Nephron progenitor cell (in vitro differentiated cells): ENCODE results near the gene TMEM100.
A peak's percentile ranks its signal among the peaks of the same experiment; 100 is the strongest.

Experiments used
- DNase-seq: peaks from one replicate; pipeline ENCODE4 v3.0.0; 2021
- H3K27ac Mint-ChIP-seq: 2 replicates; pipeline ENCODE4 v1.8.0; 2021; ENCODE audit warnings: mild to moderate bottlenecking, moderate library complexity, mixed read lengths
- H3K27me3 Mint-ChIP-seq: 2 replicates; pipeline ENCODE4 v1.8.0; 2021; ENCODE audit warnings: mild to moderate bottlenecking, low read depth, mixed read lengths; ENCODE audit not compliant: poor library complexity
- H3K36me3 Mint-ChIP-seq: 2 replicates; pipeline ENCODE4 v1.8.0; 2021; ENCODE audit warnings: low read depth, mixed read lengths
- H3K4me1 Mint-ChIP-seq: 2 replicates; pipeline ENCODE4 v1.8.0; 2021; ENCODE audit warnings: mixed read lengths
- H3K4me3 Mint-ChIP-seq: 2 replicates; pipeline ENCODE4 v1.8.0; 2021; ENCODE audit warnings: mild to moderate bottlenecking, moderate library complexity, mixed read lengths
- H3K9me3 Mint-ChIP-seq: 2 replicates; pipeline ENCODE4 v1.8.0; 2021; ENCODE audit warnings: mild to moderate bottlenecking, moderate library complexity, mixed read lengths
- TF ChIP-seq, protein P1 (sequence below): fragments of 200-600 bp; sonication (generic); IDR thresholded peaks from 2 replicates; pipeline ENCODE4 v1.5.0; 2021; ENCODE audit warnings: antibody characterized with exemption

TMEM100 gene

DNA sequence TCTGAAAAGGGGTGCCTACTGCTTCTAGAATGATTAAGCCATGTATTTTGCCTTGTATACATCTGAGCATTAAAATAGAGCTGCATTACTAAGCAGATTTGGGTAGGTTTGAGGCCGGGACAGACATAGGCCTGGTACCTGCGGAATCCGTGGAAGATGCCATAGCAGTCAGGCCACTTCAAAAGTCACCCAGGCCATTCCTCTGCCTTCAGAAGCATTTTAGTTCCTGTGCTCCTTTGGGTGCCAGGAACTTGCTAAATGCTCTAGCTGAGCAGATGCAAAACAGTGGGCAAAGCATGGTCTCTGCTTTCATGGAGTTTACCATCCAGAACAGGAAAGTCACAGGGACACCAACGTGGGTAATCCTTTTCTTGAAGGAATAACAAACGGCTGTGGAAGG is 5.7 kb upstream of the TMEM100 start:
- Mint-ChIP-seq H3K27me3 (no peaks in the 10 kb centered on the region), H3K4me1 (peaks cover 90% of the 10 kb centered on the region), H3K27ac (peak overlapping the region; percentile 75), H3K4me3 (no peak overlapping the region), H3K9me3 (no peaks in the 10 kb centered on the region), H3K36me3 (no peaks in the 10 kb centered on the region)
- TF ChIP-seq, protein P1, sequence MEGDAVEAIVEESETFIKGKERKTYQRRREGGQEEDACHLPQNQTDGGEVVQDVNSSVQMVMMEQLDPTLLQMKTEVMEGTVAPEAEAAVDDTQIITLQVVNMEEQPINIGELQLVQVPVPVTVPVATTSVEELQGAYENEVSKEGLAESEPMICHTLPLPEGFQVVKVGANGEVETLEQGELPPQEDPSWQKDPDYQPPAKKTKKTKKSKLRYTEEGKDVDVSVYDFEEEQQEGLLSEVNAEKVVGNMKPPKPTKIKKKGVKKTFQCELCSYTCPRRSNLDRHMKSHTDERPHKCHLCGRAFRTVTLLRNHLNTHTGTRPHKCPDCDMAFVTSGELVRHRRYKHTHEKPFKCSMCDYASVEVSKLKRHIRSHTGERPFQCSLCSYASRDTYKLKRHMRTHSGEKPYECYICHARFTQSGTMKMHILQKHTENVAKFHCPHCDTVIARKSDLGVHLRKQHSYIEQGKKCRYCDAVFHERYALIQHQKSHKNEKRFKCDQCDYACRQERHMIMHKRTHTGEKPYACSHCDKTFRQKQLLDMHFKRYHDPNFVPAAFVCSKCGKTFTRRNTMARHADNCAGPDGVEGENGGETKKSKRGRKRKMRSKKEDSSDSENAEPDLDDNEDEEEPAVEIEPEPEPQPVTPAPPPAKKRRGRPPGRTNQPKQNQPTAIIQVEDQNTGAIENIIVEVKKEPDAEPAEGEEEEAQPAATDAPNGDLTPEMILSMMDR, result no peak
- no peak for DNase-seq

DNA sequence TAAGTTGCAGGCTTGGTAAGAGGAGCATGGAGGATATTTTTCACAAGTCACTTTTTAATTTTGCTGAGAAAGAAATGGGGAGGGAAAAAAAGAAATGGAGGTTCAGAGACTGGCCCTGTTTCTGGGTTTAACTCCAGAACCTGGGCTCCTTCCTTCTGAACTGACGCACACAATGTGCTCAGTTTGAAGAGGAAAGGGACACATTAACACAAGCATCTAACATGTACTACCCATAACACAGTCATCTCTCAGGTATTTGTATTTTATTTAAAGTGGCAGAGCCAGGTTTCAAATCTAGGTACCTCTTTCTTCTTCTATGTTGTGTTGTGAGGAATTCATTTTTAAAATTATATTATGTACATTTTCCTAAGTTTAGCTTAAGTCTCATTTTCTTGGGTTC is 5.3 kb upstream of the TMEM100 start:
- Mint-ChIP-seq H3K27ac (peak overlapping the region; percentile 75), H3K4me1 (peaks cover 90% of the 10 kb centered on the region), H3K9me3 (no peaks in the 10 kb centered on the region), H3K4me3 (no peak overlapping the region), H3K27me3 (no peaks in the 10 kb centered on the region), H3K36me3 (no peaks in the 10 kb centered on the region)
- TF ChIP-seq, protein P1, result no peak
- no peak for DNase-seq

DNA sequence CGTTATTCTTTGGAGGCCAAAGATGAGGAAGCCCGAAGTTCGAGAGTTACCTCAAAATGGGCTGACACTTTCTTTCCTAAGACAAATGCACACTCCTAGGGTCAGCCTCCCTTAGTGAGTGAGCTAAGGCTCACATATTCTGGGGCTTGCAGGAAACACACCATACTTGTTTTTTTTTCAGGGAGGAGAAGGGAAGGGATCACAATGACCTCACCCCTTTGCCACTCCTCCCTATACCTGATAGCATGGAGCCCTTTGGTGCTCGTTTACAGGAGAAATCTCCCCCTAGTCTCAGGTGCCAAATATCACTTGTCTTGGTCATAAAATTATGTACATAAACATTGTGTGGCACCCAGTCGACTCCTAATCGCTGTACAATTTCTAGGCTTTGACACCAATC is 4.6 kb upstream of the TMEM100 start:
- no peaks in the 10 kb centered on the region for H3K9me3 Mint-ChIP-seq
- H3K36me3 Mint-ChIP-seq, result no peaks in the 10 kb centered on the region
- no peak overlapping the region for H3K4me3 Mint-ChIP-seq
- H3K4me1 Mint-ChIP-seq, result peaks cover 90% of the 10 kb centered on the region
- H3K27me3 Mint-ChIP-seq, result no peaks in the 10 kb centered on the region
- TF ChIP-seq, protein P1, result no peak
- no peak for DNase-seq
- H3K27ac Mint-ChIP-seq, result no peak overlapping the region

DNA sequence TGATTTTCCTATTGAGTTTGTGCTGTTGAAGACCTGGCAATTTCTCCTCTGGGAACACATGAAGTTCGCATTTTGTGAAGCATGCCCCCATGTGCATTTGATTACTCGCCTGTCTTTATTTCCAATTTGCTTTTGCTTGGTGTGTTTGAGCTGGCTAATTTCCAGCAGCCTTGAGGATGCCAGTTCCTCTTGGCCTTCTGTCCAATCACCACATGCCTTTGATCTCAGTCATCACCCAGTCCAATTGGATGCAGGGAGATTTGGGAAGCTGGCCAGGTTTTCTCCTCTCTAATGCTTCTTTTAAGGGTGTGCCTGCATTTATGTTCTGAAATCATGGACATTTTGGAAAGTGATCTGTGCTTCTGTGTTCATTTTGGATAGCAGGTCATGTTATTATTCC is 3.8 kb upstream of the TMEM100 start:
- TF ChIP-seq, protein P1, result no peak
- Mint-ChIP-seq H3K4me3 (no peak overlapping the region), H3K27ac (no peak overlapping the region), H3K27me3 (no peaks in the 10 kb centered on the region), H3K4me1 (peaks cover 90% of the 10 kb centered on the region), H3K36me3 (no peaks in the 10 kb centered on the region), H3K9me3 (no peaks in the 10 kb centered on the region)
- DNase-seq, result no peak

DNA sequence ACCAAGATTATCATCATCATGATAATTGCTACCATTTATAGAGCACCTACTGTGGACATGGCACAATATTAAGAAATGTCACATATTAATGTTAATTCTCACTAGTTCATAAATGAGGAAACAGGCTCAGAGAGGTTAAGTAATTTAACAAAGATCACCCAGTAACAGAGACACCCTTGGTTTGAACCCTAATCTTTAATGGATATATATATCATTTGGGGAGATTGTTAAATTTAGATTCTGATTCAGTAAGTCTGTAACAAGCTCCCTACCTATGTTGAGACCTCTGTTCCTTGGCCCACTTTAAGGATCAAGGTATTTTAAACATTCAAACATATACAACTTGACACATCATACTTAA is 804 bp upstream of the TMEM100 start:
- H3K36me3 Mint-ChIP-seq, result no peaks in the 10 kb centered on the region
- peak overlapping the region; percentile 85 for H3K4me3 Mint-ChIP-seq
- TF ChIP-seq, protein P1, result no peak
- no peaks in the 10 kb centered on the region for H3K9me3 Mint-ChIP-seq
- no peak for DNase-seq
- no peak overlapping the region for H3K27ac Mint-ChIP-seq
- H3K4me1 Mint-ChIP-seq, result peaks cover 94% of the 10 kb centered on the region
- H3K27me3 Mint-ChIP-seq, result no peaks in the 10 kb centered on the region

DNA sequence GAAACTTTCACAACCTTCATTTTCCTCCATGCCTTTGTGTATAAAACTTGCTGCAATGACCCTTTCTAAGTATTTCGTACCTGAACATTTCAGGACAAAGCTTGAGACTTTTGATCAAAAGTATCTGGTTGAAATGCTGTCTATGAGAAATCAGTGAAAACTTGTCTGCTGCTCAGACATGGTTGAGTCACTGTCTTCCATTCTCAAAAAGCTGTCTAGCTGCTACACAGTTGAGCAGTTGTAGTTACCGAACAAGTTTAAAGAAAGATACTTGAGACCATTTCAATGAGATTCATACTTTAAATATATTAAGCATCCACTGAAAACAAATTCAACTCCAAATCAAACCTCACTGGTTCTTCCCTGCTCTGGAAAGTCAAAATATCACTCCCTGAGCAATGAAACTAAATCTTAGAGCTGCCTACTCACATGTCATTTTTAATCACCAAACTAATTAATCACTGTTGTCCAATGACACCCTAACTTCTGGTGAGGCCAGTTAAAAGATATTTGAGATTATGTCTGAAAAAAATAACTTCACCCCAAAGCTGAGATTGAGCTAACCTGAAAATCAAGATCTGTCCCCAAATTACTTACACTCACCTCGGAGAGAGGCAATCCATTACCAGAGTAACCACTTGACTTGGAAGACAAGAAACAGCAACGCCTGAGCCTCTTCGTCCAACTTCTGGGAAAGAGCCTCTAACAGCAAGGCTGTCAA is 488 bp downstream of the TMEM100 start:
- Mint-ChIP-seq H3K36me3 (no peaks in the 10 kb centered on the region), H3K9me3 (no peaks in the 10 kb centered on the region), H3K27me3 (peaks cover under 1% of the 10 kb centered on the region), H3K4me3 (peak overlapping the region; percentile 85), H3K27ac (peak overlapping the region; percentile 79), H3K4me1 (peaks cover 87% of the 10 kb centered on the region)
- no peak for DNase-seq
- TF ChIP-seq, protein P1, result no peak
